Adrenal gland (tissue), 12 donors: ENCODE data around the gene OLIG2. TPM values are rescaled to one million over a fixed set of nuclear protein-coding genes. Genes with fewer than 3 reads are reported as not detected.

Experiments
- DNase-seq, 7 donors: peaks; one replicate each; pipeline ENCODE4 v3.0.0-alpha.2; 2019 to 2020
- H3K27ac ChIP-seq, 5 donors: fragments of 200-600 bp; sonication (generic) in 4 of 5; 1 replicate in 3 of 5; 2 replicates in 2 of 5; pipeline versions ENCODE4 v1.5.1 to v1.8.0; 2016 to 2020; ENCODE audit warnings: mild to moderate bottlenecking in 1 of 5
- H3K27me3 ChIP-seq: fragments of 200-600 bp; 2 replicates; pipeline ENCODE4 v1.8.0; 2021
- H3K36me3 ChIP-seq, 2 donors: fragments of 200-600 bp; replicated peaks in 1 of 2; 1 replicate in 1 of 2; 2 replicates in 1 of 2; pipeline versions ENCODE4 v1.5.1 to v1.8.0; 2018 to 2022
- H3K4me1 ChIP-seq, 2 donors: fragments of 200-600 bp; replicated peaks in 1 of 2; 1 replicate in 1 of 2; 2 replicates in 1 of 2; pipeline versions ENCODE4 v1.5.1 to v1.8.0; 2018 to 2021
- H3K4me3 ChIP-seq, 4 donors: fragments of 200-600 bp; sonication (generic) in 3 of 4; one replicate each; pipeline ENCODE4 v1.5.1; 2016 to 2018
- H3K9me3 ChIP-seq, 3 donors: fragments of 200-600 bp; sonication (generic) in 1 of 3; replicated peaks in 1 of 3; 1 replicate in 2 of 3; 2 replicates in 1 of 3; pipeline versions ENCODE4 v1.5.1 to v1.8.0; 2016 to 2021
- CTCF ChIP-seq, 6 experiments: fragments of 450-650 bp in 4 of 6; fragments of 200-600 bp in 2 of 6; sonication (generic) in 1 of 6; IDR thresholded peaks; 1 replicate in 5 of 6; 2 replicates in 1 of 6; pipeline versions ENCODE4 v1.5.1 to v1.8.0; 2016 to 2021; ENCODE audit warnings: antibody characterized with exemption in 6 of 6, mild to moderate bottlenecking in 2 of 6, moderate library complexity in 1 of 6
- POLR2A ChIP-seq, 2 donors: fragments of 450-650 bp; IDR thresholded peaks; one replicate each; pipeline ENCODE4 v1.6.1; 2017; ENCODE audit warnings: antibody characterized with exemption in 2 of 2, mild to moderate bottlenecking in 2 of 2, moderate library complexity in 1 of 2
- WGBS, 4 donors: extraction: QIAGEN DNeasy Blood & Tissue Kit in 2 of 4; methylation state at CpG; one replicate each; pipeline versions ENCODE4 v1.1.5 to v1.1.7; 2013 to 2017; 5-methylcytosine and 5-hydroxymethylcytosine counted together
- intact Hi-C, 2 donors: fragments of 100-400 bp; cut with DNase I; formaldehyde crosslinking; loops; one replicate each; pipeline versions ENCODE4 v1.14.1 to v1.15.0; 2022 to 2023
- polyA plus RNA-seq, 3 donors: library from polyadenylated mRNA; stranded (reverse); fragments of 200-250 nt in 2 of 3; fragments of 350-450 nt in 1 of 3; fragmentation: Illumina TruSeq in 1 of 3; extraction: RNeasy Lipid Tissue Mini Kit (QIAGEN cat#74804) in 1 of 3; gene quantifications; one replicate each; pipeline ENCODE4 v1.2.3, GENCODE V29; 2013 to 2014
- total RNA-seq, 9 donors: library from RNA; depleted of rRNA in 4 of 9; stranded (reverse); fragments of >200 nt in 4 of 9; fragments of 120-200 nt in 1 of 9; fragmentation: NEBNext Ultra II Directional in 1 of 9; extraction: Animal tissue kit (Norgen Biotek cat#: 25700) in 1 of 9; gene quantifications; one replicate each; pipeline versions ENCODE4 v1.1.0 to v1.2.4, GENCODE V29; 2013 to 2023
- donor health status: healthy with polysubstance abuse.
- donor health status: Bipolar disorder and iron deficiency.
- donor health status: DM: yes; HTN: yes; CAD: no.
- donor health status: DM: no; HTN: no; CAD: no.
- donor health status: DM: no; HTN: no; CAD: no.
- donor health status: DM: yes; HTN: yes; CAD: no.

OLIG2 gene
- total and polyA plus RNA-seq, 12 donors, result 0.16 TPM; not detected in 11

- DNase-seq, result no peak
- H3K9me3 ChIP-seq, result no peaks in the 10 kb centered on the region
- no peak overlapping the region for H3K27ac ChIP-seq
- no peak overlapping the region for H3K4me3 ChIP-seq
- H3K36me3 ChIP-seq, result no peaks in the 10 kb centered on the region
- H3K27me3 ChIP-seq, result peaks cover 37% of the 10 kb centered on the region
- TF ChIP-seq CTCF (IDR thresholded peaks at IDR 0.05), result no peak
- no peak for TF ChIP-seq POLR2A (IDR thresholded peaks at IDR 0.05)
- intact Hi-C loops, result no loop called here
- WGBS, 4 donors, result 71 to 76% (median 74%) methylated on average over 3 of the region's 3 CpGs
- no peaks in the 10 kb centered on the region for H3K4me1 ChIP-seq
Observed at GRCh38 chr21:33037501-33037900, 11.8 kb downstream of the OLIG2 start.

- intact Hi-C loops, result no loop called here
- peaks cover 18% of the 10 kb centered on the region for H3K27me3 ChIP-seq
Observed at GRCh38 chr21:33039536-33039935, 13.8 kb downstream of the OLIG2 start.

DNA sequence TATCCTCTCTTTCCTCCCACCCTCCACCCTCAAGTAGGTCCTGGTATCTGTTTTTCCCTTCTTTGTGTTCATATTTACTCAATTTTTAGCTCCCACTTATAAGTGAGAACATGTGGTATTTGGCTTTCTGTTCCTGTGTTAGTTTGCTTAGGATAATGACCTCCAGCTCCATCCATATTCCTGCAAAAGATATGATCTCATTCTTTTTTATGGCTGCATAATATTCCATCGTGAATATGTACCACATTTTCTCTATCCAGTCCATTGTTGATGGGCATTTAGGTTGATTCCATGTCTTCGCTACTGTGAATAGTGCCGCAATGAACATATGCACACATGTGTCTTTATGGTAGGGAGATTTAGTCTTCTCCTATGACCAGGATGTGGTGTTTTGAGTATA, 14.5 kb downstream of the OLIG2 start:
- Histone ChIP-seq H3K27ac (no peak overlapping the region), H3K27me3 (peaks cover 12% of the 10 kb centered on the region), H3K36me3 (no peaks in the 10 kb centered on the region), H3K4me3 (no peak overlapping the region), H3K9me3 (no peaks in the 10 kb centered on the region), H3K4me1 (no peaks in the 10 kb centered on the region)
- WGBS, 4 donors, result 86 to 90% (median 89%) methylated on average over 3 of the region's 3 CpGs
- no peak for TF ChIP-seq CTCF (IDR thresholded peaks at IDR 0.05)
- TF ChIP-seq POLR2A (IDR thresholded peaks at IDR 0.05), result no peak
- intact Hi-C loops, result no loop called here
- DNase-seq, result no peak

More at GRCh38 chr21:33039536-33039935, 13.8 kb downstream of the OLIG2 start:
- WGBS, 4 donors, result 53 to 81% (median 78%) methylated on average over 7 of the region's 7 CpGs
- Histone ChIP-seq H3K4me3 (no peak overlapping the region), H3K9me3 (no peaks in the 10 kb centered on the region), H3K36me3 (no peaks in the 10 kb centered on the region), H3K27ac (no peak overlapping the region), H3K4me1 (no peaks in the 10 kb centered on the region)
- TF ChIP-seq POLR2A (IDR thresholded peaks at IDR 0.05), result no peak
- TF ChIP-seq CTCF (IDR thresholded peaks at IDR 0.05), result no peak
- no peak for DNase-seq

GRCh38 chr21:33041981-33042380, 16.2 kb downstream of the OLIG2 start:
- intact Hi-C loops, result no loop called here
- DNase-seq, result no peak
- H3K27me3 ChIP-seq, result peaks cover 8% of the 10 kb centered on the region

More at GRCh38 chr21:33041981-33042380, 16.2 kb downstream of the OLIG2 start:
- Histone ChIP-seq H3K36me3 (no peaks in the 10 kb centered on the region), H3K4me1 (no peaks in the 10 kb centered on the region), H3K9me3 (no peaks in the 10 kb centered on the region), H3K27ac (no peak overlapping the region), H3K4me3 (no peak overlapping the region)
- 40 to 64% (median 48%) methylated on average over 2 of the region's 2 CpGs for WGBS, 4 donors
- no peak for TF ChIP-seq CTCF (IDR thresholded peaks at IDR 0.05)
- no peak for TF ChIP-seq POLR2A (IDR thresholded peaks at IDR 0.05)
